ENCODE data around the gene LRRC3. TPM values are rescaled to one million over a fixed set of nuclear protein-coding genes. Genes with fewer than 3 reads are reported as not detected.

The LRRC3 gene
- total and polyA plus RNA-seq, 2 of the 4 experiments (the other 2 are of a cell fraction), result under 0.01 to 0.38 TPM

DNA sequence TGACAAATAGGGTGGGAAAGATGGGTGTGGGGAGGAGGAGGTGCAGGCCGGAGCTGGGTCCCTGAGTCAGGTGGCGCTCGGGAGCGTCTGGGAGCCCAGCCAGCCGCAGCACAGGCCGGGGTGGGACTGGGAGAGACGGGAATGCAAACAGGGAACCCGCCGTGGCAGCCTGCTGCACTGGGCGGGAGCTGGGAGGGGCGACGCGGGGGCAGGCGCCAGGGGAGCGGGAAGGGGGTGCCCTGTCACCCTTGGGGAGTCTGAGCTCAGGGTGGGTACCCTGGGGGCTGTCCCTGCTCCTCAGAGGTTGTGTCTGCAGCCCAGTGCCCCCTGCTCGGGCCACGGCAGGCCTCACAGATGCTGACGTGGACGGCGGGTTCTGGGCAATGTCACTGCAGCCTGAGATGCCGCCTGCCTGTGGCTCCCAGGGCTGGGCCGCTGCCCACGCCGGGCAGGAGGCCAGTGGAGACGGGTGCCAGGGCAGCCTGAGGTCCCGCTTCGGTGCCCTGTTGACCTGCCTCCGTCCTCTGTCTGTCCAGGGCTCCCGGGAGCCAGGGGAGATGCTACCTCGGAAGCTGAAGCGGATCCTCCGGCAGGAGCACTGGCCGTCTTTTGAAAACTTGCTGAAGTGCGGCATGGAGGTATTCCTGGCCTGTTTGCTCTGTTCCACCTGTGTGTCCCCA lies 16.6 kb upstream of the LRRC3 start:
- no peak overlapping the region for H4K5ac ChIP-seq (ENCODE audit: low read depth, low read length)
- H3K27me3 ChIP-seq (ENCODE audit: control insufficient read depth, insufficient read depth, low read length), result no peaks in the 10 kb centered on the region
- ChIA-PET CTCF (no interaction called here), POLR2A (ENCODE audit: unreplicated experiment) (no interaction called here)
- H3K36me3 ChIP-seq (ENCODE audit: control insufficient read depth, insufficient read depth, low read length), result no peaks in the 10 kb centered on the region
- no peak overlapping the region for H2BK120ac ChIP-seq (ENCODE audit: low read depth, low read length)
- in situ Hi-C loops (cut with MboI; ENCODE audit: low sequenced_read_pairs), result no loop called here
- H3K79me1 ChIP-seq (ENCODE audit: low read depth in 1 of 2, low read length in 2 of 2), result no peaks in the 10 kb centered on the region
- no peak overlapping the region for H3K14ac ChIP-seq (replicated peaks; ENCODE audit: low read depth, low read length)
- intact Hi-C loops (cut with micrococcal nuclease), result no loop called here
- H3K27ac ChIP-seq (ENCODE audit: insufficient read depth, low read length), result no peak overlapping the region
- ATAC-seq (ENCODE audit: low read depth) (no peak), DNase-seq (no peak)
- H3K18ac ChIP-seq (ENCODE audit: low read depth, low read length), result no peak overlapping the region
- H3K4me1 ChIP-seq (ENCODE audit: control insufficient read depth, insufficient read depth, low read length), result no peaks in the 10 kb centered on the region
- H3K9ac ChIP-seq (ENCODE audit: low read depth, low read length), result no peak overlapping the region
- no peak overlapping the region for H2BK15ac ChIP-seq (ENCODE audit: low read depth, low read length)
- H2AFZ ChIP-seq (replicated peaks; ENCODE audit: low read length, poor library complexity), result no peak overlapping the region
- no peaks in the 10 kb centered on the region for H4K20me1 ChIP-seq (ENCODE audit: insufficient read depth, low read length)
- dilution Hi-C loops (cut with HindIII; ENCODE audit: low sequenced_read_pairs, unreplicated experiment), result no loop called here
- BruUV-seq (replicated peaks), result no TSS peak
- H4K8ac ChIP-seq (ENCODE audit: low read depth in 2 of 2, low read length in 2 of 2), result no peak overlapping the region
- no peak overlapping the region for H3K4me3 ChIP-seq (ENCODE audit: insufficient read depth, low read depth, low read length)
- no peak overlapping the region for H2BK5ac ChIP-seq (ENCODE audit: low read depth, low read length, poor library complexity, severe bottlenecking)
- no peak overlapping the region for H3K4me2 ChIP-seq (ENCODE audit: low read depth, low read length)
- no peaks in the 10 kb centered on the region for H3K9me1 ChIP-seq (ENCODE audit: insufficient read depth, low read length)
- H2AK9ac ChIP-seq (replicated peaks; ENCODE audit: low read depth, low read length, poor library complexity), result no peak overlapping the region
- no peak overlapping the region for H3K4ac ChIP-seq (ENCODE audit: low read depth, low read length)
- no peak overlapping the region for H4K91ac ChIP-seq (ENCODE audit: insufficient read depth, low read depth, low read length)
- no peak overlapping the region for H3K56ac ChIP-seq (ENCODE audit: extremely low read depth, insufficient read depth, low read length)
- H2AK5ac ChIP-seq (ENCODE audit: low read depth, low read length), result no peak overlapping the region
- H2BK20ac ChIP-seq (ENCODE audit: low read depth, low read length), result no peak overlapping the region
- TF ChIP-seq MXI1 (IDR thresholded peaks at IDR 0.05; ENCODE audit: borderline replicate concordance, low read depth, low read length), result no peak
- TF ChIP-seq, protein P1, sequence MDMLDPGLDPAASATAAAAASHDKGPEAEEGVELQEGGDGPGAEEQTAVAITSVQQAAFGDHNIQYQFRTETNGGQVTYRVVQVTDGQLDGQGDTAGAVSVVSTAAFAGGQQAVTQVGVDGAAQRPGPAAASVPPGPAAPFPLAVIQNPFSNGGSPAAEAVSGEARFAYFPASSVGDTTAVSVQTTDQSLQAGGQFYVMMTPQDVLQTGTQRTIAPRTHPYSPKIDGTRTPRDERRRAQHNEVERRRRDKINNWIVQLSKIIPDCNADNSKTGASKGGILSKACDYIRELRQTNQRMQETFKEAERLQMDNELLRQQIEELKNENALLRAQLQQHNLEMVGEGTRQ (IDR thresholded peaks at IDR 0.05; ENCODE audit: low read depth, low read length), result no peak
- 52% methylated on average over 17 of the region's 34 CpGs; no CpG with 5 or more reads in 1 of the 2 experiments for WGBS, 2 experiments (ENCODE audit: extremely low coverage in 2 of 2, insufficient read length in 1 of 2)
- no peak overlapping the region for H3K23ac ChIP-seq (ENCODE audit: low read depth, low read length)
- peaks cover 8% of the 10 kb centered on the region for H3K9me3 ChIP-seq (ENCODE audit: control insufficient read depth, insufficient read depth, low read length)

Measured in IMR-90 (cell line).